Measurements from ENCODE around the gene GUCA2A. TPM values are rescaled to one million over a fixed set of nuclear protein-coding genes. Genes with fewer than 3 reads are reported as not detected.

The GUCA2A gene
- total and polyA plus RNA-seq, 2 experiments from 2014 or later = 8.7 to 13.5 TPM

- H3K4me2 ChIP-seq = no peak overlapping the region
- WGBS (ENCODE audit: low lambda C conversion rate, missing lambda C conversion rate) = 89% methylated on average over 2 of the region's 2 CpGs
- no peak overlapping the region for H3K4me3 ChIP-seq
- H3K36me3 ChIP-seq (replicated peaks; ENCODE audit: insufficient read depth, low read depth) = no peaks in the 10 kb centered on the region
- H3K27ac ChIP-seq = no peak overlapping the region
- H3K9me2 ChIP-seq (replicated peaks; ENCODE audit: insufficient read depth) = no peaks in the 10 kb centered on the region
- H3K4me1 ChIP-seq (ENCODE audit: insufficient read depth) = no peaks in the 10 kb centered on the region
- H3K27me3 ChIP-seq = no peaks in the 10 kb centered on the region
- no peaks in the 10 kb centered on the region for H4K20me1 ChIP-seq (ENCODE audit: insufficient read depth, poor library complexity, severe bottlenecking)
- DNase-seq (ENCODE audit: low spot score) = no peak
- no peak overlapping the region for H2AFZ ChIP-seq
- peaks cover 5% of the 10 kb centered on the region for H3K9me3 ChIP-seq (ENCODE audit: low read depth)
- no peaks in the 10 kb centered on the region for H3K79me2 ChIP-seq
- no peak for TF ChIP-seq EZH2 (IDR thresholded peaks at IDR 0.05; ENCODE audit: borderline replicate concordance)
- TF ChIP-seq EZH2phosphoT487 (IDR thresholded peaks at IDR 0.05; ENCODE audit: low read depth, severe bottlenecking, unreplicated experiment) = no peak
- TF ChIP-seq CTCF (IDR thresholded peaks at IDR 0.05; ENCODE audit: poor library complexity) = no peak
These were observed 6.4 kb downstream of the GUCA2A start for GRCh38 chr1:42158189-42158588.

- no peak overlapping the region for H2AFZ ChIP-seq
- H3K79me2 ChIP-seq = no peaks in the 10 kb centered on the region
- H3K27me3 ChIP-seq = no peaks in the 10 kb centered on the region
- no peaks in the 10 kb centered on the region for H3K9me2 ChIP-seq (replicated peaks; ENCODE audit: insufficient read depth)
- H4K20me1 ChIP-seq (ENCODE audit: insufficient read depth, poor library complexity, severe bottlenecking) = no peaks in the 10 kb centered on the region
- H3K4me2 ChIP-seq = no peak overlapping the region
- no peak for DNase-seq (ENCODE audit: low spot score)
- 72% methylated on average over 7 of the region's 7 CpGs for WGBS (ENCODE audit: low lambda C conversion rate, missing lambda C conversion rate)
- peaks cover 5% of the 10 kb centered on the region for H3K9me3 ChIP-seq (ENCODE audit: low read depth)
- no peak overlapping the region for H3K4me3 ChIP-seq
- no peaks in the 10 kb centered on the region for H3K36me3 ChIP-seq (replicated peaks; ENCODE audit: insufficient read depth, low read depth)
- no peaks in the 10 kb centered on the region for H3K4me1 ChIP-seq (ENCODE audit: insufficient read depth)
- TF ChIP-seq EZH2phosphoT487 (IDR thresholded peaks at IDR 0.05; ENCODE audit: low read depth, severe bottlenecking, unreplicated experiment) = no peak
- no peak for TF ChIP-seq CTCF (IDR thresholded peaks at IDR 0.05; ENCODE audit: poor library complexity)
- TF ChIP-seq EZH2 (IDR thresholded peaks at IDR 0.05; ENCODE audit: borderline replicate concordance) = no peak
- H3K27ac ChIP-seq = no peak overlapping the region
These were observed 6.9 kb downstream of the GUCA2A start for GRCh38 chr1:42157667-42158066.

GRCh38 chr1:42155362-42155761 lies 9.2 kb downstream of the GUCA2A start:
- DNase-seq (ENCODE audit: low spot score) = no peak
- no peak overlapping the region for H3K27ac ChIP-seq
- H3K9me2 ChIP-seq (replicated peaks; ENCODE audit: insufficient read depth) = no peaks in the 10 kb centered on the region
- no peaks in the 10 kb centered on the region for H3K9me3 ChIP-seq (ENCODE audit: low read depth)
- H3K4me2 ChIP-seq = no peak overlapping the region
- no peaks in the 10 kb centered on the region for H3K27me3 ChIP-seq
- H2AFZ ChIP-seq = no peak overlapping the region
- no peaks in the 10 kb centered on the region for H3K4me1 ChIP-seq (ENCODE audit: insufficient read depth)
- no peaks in the 10 kb centered on the region for H3K79me2 ChIP-seq
- no peaks in the 10 kb centered on the region for H4K20me1 ChIP-seq (ENCODE audit: insufficient read depth, poor library complexity, severe bottlenecking)
- no peaks in the 10 kb centered on the region for H3K36me3 ChIP-seq (replicated peaks; ENCODE audit: insufficient read depth, low read depth)
- 91% methylated on average over 12 of the region's 12 CpGs for WGBS (ENCODE audit: low lambda C conversion rate, missing lambda C conversion rate)
- TF ChIP-seq CTCF (IDR thresholded peaks at IDR 0.05; ENCODE audit: poor library complexity) (no peak), EZH2 (IDR thresholded peaks at IDR 0.05; ENCODE audit: borderline replicate concordance) (no peak), EZH2phosphoT487 (IDR thresholded peaks at IDR 0.05; ENCODE audit: low read depth, severe bottlenecking, unreplicated experiment) (no peak)
- H3K4me3 ChIP-seq = no peak overlapping the region

- WGBS (ENCODE audit: low lambda C conversion rate, missing lambda C conversion rate) = 91% methylated on average over 13 of the region's 13 CpGs
- no peaks in the 10 kb centered on the region for H3K9me3 ChIP-seq (ENCODE audit: low read depth)
- H4K20me1 ChIP-seq (ENCODE audit: insufficient read depth, poor library complexity, severe bottlenecking) = no peaks in the 10 kb centered on the region
- no peak overlapping the region for H2AFZ ChIP-seq
- no peaks in the 10 kb centered on the region for H3K9me2 ChIP-seq (replicated peaks; ENCODE audit: insufficient read depth)
- H3K4me1 ChIP-seq (ENCODE audit: insufficient read depth) = no peaks in the 10 kb centered on the region
- H3K27ac ChIP-seq = no peak overlapping the region
- no peak overlapping the region for H3K4me3 ChIP-seq
- no peak overlapping the region for H3K4me2 ChIP-seq
- H3K27me3 ChIP-seq = no peaks in the 10 kb centered on the region
- no peaks in the 10 kb centered on the region for H3K36me3 ChIP-seq (replicated peaks; ENCODE audit: insufficient read depth, low read depth)
- no peak for DNase-seq (ENCODE audit: low spot score)
- H3K79me2 ChIP-seq = no peaks in the 10 kb centered on the region
- TF ChIP-seq CTCF (IDR thresholded peaks at IDR 0.05; ENCODE audit: poor library complexity) (no peak), EZH2 (IDR thresholded peaks at IDR 0.05; ENCODE audit: borderline replicate concordance) (no peak), EZH2phosphoT487 (IDR thresholded peaks at IDR 0.05; ENCODE audit: low read depth, severe bottlenecking, unreplicated experiment) (no peak)
These were observed 9.9 kb downstream of the GUCA2A start for GRCh38 chr1:42154685-42155084.
